Measurements from ENCODE around the gene SIDT2. TPM values are rescaled to one million over a fixed set of nuclear protein-coding genes. Genes with fewer than 3 reads are reported as not detected.

Gene SIDT2
- total and polyA plus RNA-seq, 2 of the 4 experiments (the other 2 are of a cell fraction), result 7.3 to 30.3 TPM

GRCh38 chr11:117220999-117221774, 42.6 kb downstream of the SIDT2 start:
- Histone ChIP-seq H3K23ac (ENCODE audit: low read depth, low read length) (peak overlapping the region; percentile 41; the same call in 1 of the 2 replicates), H3K79me1 (ENCODE audit: low read depth in 1 of 2, low read length in 2 of 2) (peaks cover 13 to 48% of the 10 kb centered on the region in 2 experiments; a peak in 3 of 4 replicates), H3K9me1 (ENCODE audit: insufficient read depth, low read length) (peaks cover 28% of the 10 kb centered on the region), H3K27me3 (ENCODE audit: control insufficient read depth, insufficient read depth, low read length) (no peaks in the 10 kb centered on the region), H3K9me3 (ENCODE audit: control insufficient read depth, insufficient read depth, low read length) (no peaks in the 10 kb centered on the region), H2BK5ac (ENCODE audit: low read depth, low read length, poor library complexity, severe bottlenecking) (peak overlapping the region; percentile 77), H3K56ac (ENCODE audit: extremely low read depth, insufficient read depth, low read length) (no peak overlapping the region; the same call in 1 of the 2 replicates), H4K20me1 (ENCODE audit: insufficient read depth, low read length) (no peaks in the 10 kb centered on the region), H2AK9ac (replicated peaks; ENCODE audit: low read depth, low read length, poor library complexity) (peak overlapping the region; percentile 60), H3K14ac (replicated peaks; ENCODE audit: low read depth, low read length) (peak overlapping the region; percentile 92), H2AK5ac (ENCODE audit: low read depth, low read length) (peak overlapping the region; percentile 69), H3K9ac (ENCODE audit: low read depth, low read length) (peak overlapping the region; percentile 26), H4K8ac (ENCODE audit: low read depth in 2 of 2, low read length in 2 of 2) (peak overlapping the region; percentile 12 to 88; a peak in 3 of 4 replicates), H3K4me1 (ENCODE audit: control insufficient read depth, insufficient read depth, low read length) (peaks cover 40% of the 10 kb centered on the region), H3K36me3 (ENCODE audit: control insufficient read depth, insufficient read depth, low read length) (peaks cover 45% of the 10 kb centered on the region), H2BK15ac (ENCODE audit: low read depth, low read length) (peak overlapping the region; percentile 16; the same call in 2 of the 3 replicates), H3K4me3 (ENCODE audit: insufficient read depth, low read depth, low read length) (no peak overlapping the region), H4K91ac (ENCODE audit: insufficient read depth, low read depth, low read length) (peak overlapping the region; percentile 81), H2BK20ac (ENCODE audit: low read depth, low read length) (peak overlapping the region; percentile 72), H3K27ac (ENCODE audit: insufficient read depth, low read length) (peak overlapping the region; percentile 58), H2AFZ (replicated peaks; ENCODE audit: low read length, poor library complexity) (peak overlapping the region; percentile 38), H3K4me2 (ENCODE audit: low read depth, low read length) (no peak overlapping the region; the same call in 1 of the 2 replicates), H3K18ac (ENCODE audit: low read depth, low read length) (peak overlapping the region; percentile 59), H2BK120ac (ENCODE audit: low read depth, low read length) (peak overlapping the region; percentile 81), H4K5ac (ENCODE audit: low read depth, low read length) (peak overlapping the region; percentile 51), H3K4ac (ENCODE audit: low read depth, low read length) (peak overlapping the region; percentile 99)
- intact Hi-C loops (cut with micrococcal nuclease) (loop anchor here (10.0 kb wide), 1 partner anchor 366 kb away; no protein-coding TSS in a partner anchor), dilution Hi-C loops (cut with HindIII; ENCODE audit: low sequenced_read_pairs, unreplicated experiment) (no loop called here), in situ Hi-C loops (cut with MboI; ENCODE audit: low sequenced_read_pairs) (loop anchor here (10.0 kb wide), 1 partner anchor 346 kb away; no protein-coding TSS in a partner anchor)
- no TSS peak for BruUV-seq (replicated peaks)
- no peak for ATAC-seq (ENCODE audit: low read depth)
- POLR2A ChIA-PET (ENCODE audit: unreplicated experiment), result interaction anchor here (1.5 to 1.6 kb wide), 2 partner anchors 18 to 22 kb away, joined by 4 to 6 read pairs; partner anchors contain the start of gene TAGLN
- WGBS, 2 experiments (ENCODE audit: extremely low coverage in 2 of 2, insufficient read length in 1 of 2), result 20% methylated on average over 2 of the region's 7 CpGs; no CpG with 5 or more reads in 1 of the 2 experiments
- CTCF ChIA-PET, result interaction anchor here (1.2 kb wide), 2 partner anchors 18 to 430 kb away, joined by 3 to 4 read pairs; partner anchors contain the start of gene APOA5
- no peak for DNase-seq
- TF ChIP-seq RFX5 (IDR thresholded peaks at IDR 0.05; ENCODE audit: low read depth, low read length), result no peak
- TF ChIP-seq MAFK (IDR thresholded peaks at IDR 0.05; ENCODE audit: low read depth, low read length), result no peak
